ENCODE results near the gene MCM3.

The MCM3 gene

GRCh38 chr6:52249078-52249477, 35.5 kb downstream of the MCM3 start:
- no peak overlapping the region for H3K27ac ChIP-seq
- no peaks in the 10 kb centered on the region for H3K4me1 ChIP-seq
- no peak for DNase-seq
- H3K4me3 ChIP-seq: no peak overlapping the region
- H3K36me3 ChIP-seq: no peaks in the 10 kb centered on the region
- TF ChIP-seq CTCF (IDR thresholded peaks at IDR 0.05): no peak
- H3K9me3 ChIP-seq: no peaks in the 10 kb centered on the region
- intact Hi-C loops (cut with DNase I; ENCODE audit: low total_unique reads): no loop called here
- peaks cover 0 to 3% of the 10 kb centered on the region in 2 donors for H3K27me3 ChIP-seq

GRCh38 chr6:52245425-52245824, 39.1 kb downstream of the MCM3 start:
- Histone ChIP-seq H3K4me3 (no peak overlapping the region), H3K27ac (no peak overlapping the region), H3K4me1 (no peaks in the 10 kb centered on the region), H3K9me3 (no peaks in the 10 kb centered on the region), H3K27me3 (peaks cover 0 to 3% of the 10 kb centered on the region in 2 donors), H3K36me3 (no peaks in the 10 kb centered on the region)
- intact Hi-C loops (cut with DNase I; ENCODE audit: low total_unique reads): no loop called here
- DNase-seq: no peak
- no peak for TF ChIP-seq CTCF (IDR thresholded peaks at IDR 0.05)

DNA sequence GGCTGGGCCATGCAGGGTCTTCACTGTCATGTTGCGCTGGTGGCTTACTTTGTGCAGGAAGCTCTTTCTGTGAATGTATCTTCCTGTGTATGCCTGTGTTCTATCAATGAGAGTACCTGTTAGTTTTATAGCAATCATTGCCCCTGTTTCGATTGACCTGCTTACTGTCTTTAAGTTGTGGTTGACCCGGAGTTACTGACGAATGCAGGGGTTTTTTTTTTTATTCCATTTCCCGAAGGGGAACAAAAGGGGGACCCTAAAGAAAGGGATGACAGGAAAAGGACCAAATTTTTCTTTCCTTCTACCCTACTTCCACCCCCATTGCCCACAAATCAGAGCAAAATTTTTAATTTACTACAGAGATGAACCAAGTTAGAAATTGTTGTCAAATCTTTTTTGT, 40.1 kb downstream of the MCM3 start, which contains the start of gene IL17F:
IL17F (minus strand) TSS at position 101 of the 400 bp plus-strand sequence; CDS start at position 30, 71 bp downstream.
- intact Hi-C loops (cut with DNase I; ENCODE audit: low total_unique reads): no loop called here
- Histone ChIP-seq H3K4me1 (no peaks in the 10 kb centered on the region), H3K9me3 (no peaks in the 10 kb centered on the region), H3K36me3 (no peaks in the 10 kb centered on the region), H3K27me3 (peaks cover 0 to 3% of the 10 kb centered on the region in 2 donors), H3K27ac (no peak within 1 kb of the TSS), H3K4me3 (no peak within 1 kb of the TSS)
- no peak for DNase-seq
- TF ChIP-seq CTCF (IDR thresholded peaks at IDR 0.05): no peak

DNA sequence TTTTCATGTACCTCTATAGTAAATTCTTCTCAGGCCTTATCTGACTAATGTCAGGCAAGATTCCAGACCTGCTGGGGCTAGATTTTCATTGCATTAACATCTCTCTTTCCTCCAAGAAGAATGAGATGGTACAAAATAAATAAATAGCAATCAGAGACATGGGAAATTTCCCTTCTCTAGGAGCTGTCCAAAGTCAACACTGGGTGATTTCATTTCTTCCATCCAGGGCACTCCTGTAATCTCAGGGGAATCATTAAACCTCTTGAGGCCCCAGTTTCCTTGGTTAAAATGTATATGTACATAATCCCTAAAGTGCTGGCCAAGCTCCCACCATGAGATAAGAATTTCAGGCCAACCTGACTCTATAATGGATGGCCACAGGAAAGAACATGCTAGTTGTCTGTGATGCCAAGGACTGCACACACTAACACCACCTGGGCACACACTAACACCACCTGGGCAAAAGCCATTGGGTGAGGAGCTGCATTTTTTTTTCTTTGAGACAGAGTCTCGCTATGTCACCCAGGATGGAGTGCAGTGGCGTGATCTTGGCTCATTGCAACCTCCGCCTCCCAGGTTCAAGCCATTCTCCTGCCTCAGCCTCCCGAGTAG, 41.2 kb downstream of the MCM3 start:
- Histone ChIP-seq H3K4me3 (no peak overlapping the region), H3K27ac (no peak overlapping the region), H3K4me1 (no peaks in the 10 kb centered on the region), H3K9me3 (no peaks in the 10 kb centered on the region), H3K36me3 (no peaks in the 10 kb centered on the region), H3K27me3 (peaks cover 0 to 3% of the 10 kb centered on the region in 2 donors)
- intact Hi-C loops (cut with DNase I; ENCODE audit: low total_unique reads): no loop called here
- no peak for TF ChIP-seq CTCF (IDR thresholded peaks at IDR 0.05)
- no peak for DNase-seq

GRCh38 chr6:52241819-52242218, 42.7 kb downstream of the MCM3 start:
- intact Hi-C loops (cut with DNase I; ENCODE audit: low total_unique reads): no loop called here
- no peaks in the 10 kb centered on the region for H3K9me3 ChIP-seq
- no peak for DNase-seq

More at GRCh38 chr6:52241819-52242218, 42.7 kb downstream of the MCM3 start:
- H3K27me3 ChIP-seq: peaks cover 0 to 6% of the 10 kb centered on the region in 2 donors
- no peak overlapping the region for H3K27ac ChIP-seq
- H3K4me1 ChIP-seq: no peaks in the 10 kb centered on the region
- H3K36me3 ChIP-seq: no peaks in the 10 kb centered on the region
- no peak for TF ChIP-seq CTCF (IDR thresholded peaks at IDR 0.05)
- no peak overlapping the region for H3K4me3 ChIP-seq

Measured in tibial artery (tissue), 4 donors.